Endothelial cell of umbilical vein (primary cell): Measurements from ENCODE around the gene NOL8. TPM values are rescaled to one million over a fixed set of nuclear protein-coding genes. Genes with fewer than 3 reads are reported as not detected.
A peak's percentile ranks its signal among the peaks of the same experiment; 100 is the strongest.

Experiments
- BruUV-seq: library from RNA; stranded (reverse); fragments of 400-500 nt; replicated peaks from 2 replicates; lab custom pipeline; 2021; lab: Mats Ljungman, UMichigan
- CTCF ChIA-PET: fragments of 300-600, 350-600 bp; sonication (Branson Sonifier 250); formaldehyde crosslinking; loops from one replicate; lab custom pipeline; 2021; ENCODE audit warnings: antibody characterized with exemption, inconsistent platforms; lab: Charles Lee
- POLR2A ChIA-PET: fragments of 300-600, 350-600 bp; sonication (Branson Sonifier 250); formaldehyde crosslinking; loops from one replicate; lab custom pipeline; 2021; ENCODE audit warnings: antibody characterized with exemption, inconsistent platforms; lab: Charles Lee
- DNase-seq: peaks from one replicate; pipeline ENCODE4 v3.0.0-alpha.2; 2011; ENCODE audit warnings: low read depth, low spot score
- FAIRE-seq: peaks from 2 replicates; lab custom pipeline; 2011; peaks lifted over from hg19 to GRCh38; lab: Jason Lieb, UNC
- H2AFZ ChIP-seq: 2 replicates; pipeline ENCODE4 v1.6.0; 2012; ENCODE audit warnings: low read depth, low read length, control low read depth, inconsistent platforms
- H3K27ac ChIP-seq: 2 replicates; pipeline ENCODE4 v1.5.1; 2011; ENCODE audit warnings: low read depth, mild to moderate bottlenecking, control low read depth, low read length, moderate library complexity; ENCODE audit not compliant: insufficient read depth
- H3K27me3 ChIP-seq, 2 experiments: 2 replicates each; pipeline versions ENCODE4 v1.6.0 to v1.6.1; 2011; ENCODE audit warnings: low read length in 2 of 2, mixed read lengths in 1 of 2; ENCODE audit not compliant: control insufficient read depth in 2 of 2, insufficient read depth in 2 of 2
- H3K36me3 ChIP-seq, 2 experiments: 2 replicates in 1 of 2; 3 replicates in 1 of 2; pipeline ENCODE4 v1.5.1; 2011; ENCODE audit warnings: low read length in 2 of 2, mild to moderate bottlenecking in 1 of 2, moderate library complexity in 1 of 2; ENCODE audit not compliant: control insufficient read depth in 2 of 2, insufficient read depth in 2 of 2; ENCODE audit errors: extremely low read depth in 1 of 2
- H3K4me1 ChIP-seq: 3 replicates; pipeline ENCODE4 v1.5.1; 2011; ENCODE audit warnings: mild to moderate bottlenecking, low read length; ENCODE audit not compliant: control insufficient read depth, insufficient read depth; ENCODE audit errors: extremely low read depth
- H3K4me2 ChIP-seq: 2 replicates; pipeline ENCODE4 v1.6.1; 2011; ENCODE audit warnings: low read length, control low read depth, mixed read lengths; ENCODE audit not compliant: insufficient read depth
- H3K4me3 ChIP-seq, 3 experiments: fragments of 200-600 bp in 1 of 3; sonication (generic), shearing (Covaris generic) in 1 of 3; replicated peaks in 1 of 3; 2 replicates each; pipeline ENCODE4 v1.5.1; 2011 to 2016; ENCODE audit warnings: control low read depth in 3 of 3, low read length in 3 of 3, mild to moderate bottlenecking in 2 of 3, inconsistent platforms in 1 of 3, low read depth in 1 of 3, moderate library complexity in 1 of 3; ENCODE audit not compliant: insufficient read depth in 1 of 3
- H3K79me2 ChIP-seq: 2 replicates; pipeline ENCODE4 v1.6.0; 2012; ENCODE audit warnings: low read length, inconsistent platforms; ENCODE audit not compliant: control insufficient read depth, insufficient read depth
- H3K9ac ChIP-seq: replicated peaks from 2 replicates; pipeline ENCODE3; 2011; ENCODE audit warnings: low read length, control low read depth; ENCODE audit not compliant: insufficient read depth; ENCODE audit errors: extremely low read depth
- H3K9me1 ChIP-seq: replicated peaks from 3 replicates; pipeline ENCODE4 v1.6.0; 2011; ENCODE audit warnings: mild to moderate bottlenecking, low read length; ENCODE audit not compliant: control insufficient read depth, insufficient read depth; ENCODE audit errors: extremely low read depth
- H3K9me3 ChIP-seq: replicated peaks from 2 replicates; pipeline ENCODE4 v1.5.1; 2012; ENCODE audit warnings: low read length, inconsistent platforms; ENCODE audit not compliant: control insufficient read depth, insufficient read depth
- H4K20me1 ChIP-seq: replicated peaks from 2 replicates; pipeline ENCODE3; 2011; ENCODE audit warnings: mild to moderate bottlenecking, low read length; ENCODE audit not compliant: control insufficient read depth, insufficient read depth; ENCODE audit errors: extremely low read depth
- CTCF ChIP-seq, 2 donors: IDR thresholded peaks; 1 replicate in 1 of 2; 2 replicates in 1 of 2; pipeline ENCODE4 v1.5.1; 2011; ENCODE audit warnings: low read length in 2 of 2, mild to moderate bottlenecking in 2 of 2, moderate library complexity in 2 of 2, control low read depth in 1 of 2, inconsistent platforms in 1 of 2, low read depth in 1 of 2; ENCODE audit not compliant: insufficient read depth in 1 of 2; ENCODE audit errors: extremely low read depth in 1 of 2
- FOS ChIP-seq: IDR thresholded peaks from 2 replicates; pipeline ENCODE4 v1.6.1; 2011; ENCODE audit warnings: mild to moderate bottlenecking, low read length, moderate library complexity, borderline replicate concordance; ENCODE audit not compliant: insufficient read depth
- GATA2 ChIP-seq: IDR thresholded peaks from 2 replicates; pipeline ENCODE4 v1.7.0; 2011; ENCODE audit warnings: low read depth, mild to moderate bottlenecking, moderate library complexity, mixed read lengths, low read length; ENCODE audit not compliant: insufficient read length, insufficient read depth
- JUN ChIP-seq: IDR thresholded peaks from 2 replicates; pipeline ENCODE4 v1.6.1; 2011; ENCODE audit warnings: borderline replicate concordance, low read depth; ENCODE audit not compliant: insufficient read length, insufficient read depth
- MYC ChIP-seq: IDR thresholded peaks from one replicate; pipeline ENCODE4 v1.6.1; 2011; ENCODE audit warnings: mild to moderate bottlenecking, low read depth, low read length
- POLR2A ChIP-seq: IDR thresholded peaks from 2 replicates; pipeline ENCODE4 v1.6.1; 2012; ENCODE audit warnings: low read depth, mild to moderate bottlenecking, control low read depth, low read length
- POLR2AphosphoS5 ChIP-seq: IDR thresholded peaks from 2 replicates; pipeline ENCODE4 v1.6.1; 2012; ENCODE audit warnings: low read depth, mild to moderate bottlenecking, control low read depth, low read length, moderate library complexity; ENCODE audit not compliant: insufficient read depth
- dilution Hi-C: fragments of 300-500 bp; cut with MboI; formaldehyde crosslinking; loops from one replicate; pipeline ENCODE4 v1.15.0; 2019; ENCODE audit warnings: low sequenced_read_pairs; ENCODE audit not compliant: extremely low pct_ligation_motif_present
- intact Hi-C: fragments of 100-400 bp; cut with micrococcal nuclease; formaldehyde crosslinking; loops from one replicate; pipeline ENCODE4 v1.10.0; 2022
- polyA plus RNA-seq, 4 experiments: library from polyadenylated mRNA; depleted of rRNA in 3 of 4; stranded (reverse) in 3 of 4; unstranded in 1 of 4; fragments of >200 nt; gene quantifications; 2 replicates each; pipeline versions ENCODE4 v1.2.1 to v1.2.3, GENCODE V29; 2011 to 2012; ENCODE audit warnings: missing spikeins in 1 of 4
- total RNA-seq: library from RNA; stranded (reverse); gene quantifications from 2 replicates; pipeline ENCODE4 v1.2.3, GENCODE V29; 2021

Gene NOL8
- total and polyA plus RNA-seq, 2 donors (not counting 3 experiments of a cell fraction or from before 2014, with no cell fraction given), result 5.6 to 41.6 TPM

- Histone ChIP-seq H3K36me3 (peaks cover 19 to 24% of the 10 kb centered on the region in 2 experiments), H2AFZ (peak overlapping the region; percentile 15), H4K20me1 (no peaks in the 10 kb centered on the region), H3K9me3 (no peaks in the 10 kb centered on the region), H3K4me3 (no peak overlapping the region), H3K9me1 (no peaks in the 10 kb centered on the region), H3K27ac (peak overlapping the region; percentile 30), H3K4me2 (peak overlapping the region; percentile 63), H3K27me3 (no peaks in the 10 kb centered on the region), H3K4me1 (peaks cover 12% of the 10 kb centered on the region), H3K79me2 (peaks cover 14% of the 10 kb centered on the region), H3K9ac (no peak overlapping the region)
- intact Hi-C loops (no loop called here), dilution Hi-C loops (no loop called here)
- peak; percentile 44 for TF ChIP-seq GATA2
- TF ChIP-seq CTCF (IDR thresholded peaks at IDR 0.05; ENCODE audit: extremely low read depth in 1 of 2, insufficient read depth in 1 of 2, low read depth in 1 of 2, low read length in 2 of 2), result no peak
- TF ChIP-seq POLR2A, result peak; percentile 24
- FAIRE-seq (peak; percentile 81), DNase-seq (peak; percentile 61)
- ChIA-PET CTCF (interaction anchor here (2.0 kb wide), 1 partner anchor 15 kb away, joined by 4 read pairs; no protein-coding TSS in a partner anchor), POLR2A (interaction anchor here (0.7 kb wide), 1 partner anchor 277 kb away, joined by 7 read pairs; no protein-coding TSS in a partner anchor)
- BruUV-seq, result no TSS peak
These were observed 12.1 kb downstream of the NOL8 start for GRCh38 chr9:92312887-92313623.

GRCh38 chr9:92310562-92310961, 14.6 kb downstream of the NOL8 start:
- Histone ChIP-seq H3K9me3 (no peaks in the 10 kb centered on the region), H3K4me1 (peaks cover 12% of the 10 kb centered on the region), H3K79me2 (peaks cover 14% of the 10 kb centered on the region), H3K27ac (no peak overlapping the region), H2AFZ (no peak overlapping the region), H3K4me3 (no peak overlapping the region), H3K36me3 (peaks cover 15 to 26% of the 10 kb centered on the region in 2 experiments), H3K27me3 (no peaks in the 10 kb centered on the region), H3K9ac (no peak overlapping the region), H4K20me1 (no peaks in the 10 kb centered on the region), H3K9me1 (no peaks in the 10 kb centered on the region), H3K4me2 (no peak overlapping the region)
- dilution Hi-C loops, result no loop called here
- no TSS peak for BruUV-seq
- FAIRE-seq (no peak), DNase-seq (no peak)
- ChIA-PET CTCF (no interaction called here), POLR2A (no interaction called here)
- TF ChIP-seq JUN (no peak), MYC (no peak), POLR2A (no peak), FOS (no peak), GATA2 (no peak), CTCF (IDR thresholded peaks at IDR 0.05; ENCODE audit: extremely low read depth in 1 of 2, insufficient read depth in 1 of 2, low read depth in 1 of 2, low read length in 2 of 2) (no peak), POLR2AphosphoS5 (no peak)
- intact Hi-C loops, result no loop called here
